A673 (cell line): ENCODE data around the gene PLIN5. TPM values are rescaled to one million over a fixed set of nuclear protein-coding genes. Genes with fewer than 3 reads are reported as not detected.

Experiments used
- Bru-seq: library from RNA; stranded (reverse); fragments of 400-500 nt; gene quantifications from one replicate; lab custom pipeline; 2021; lab: Mats Ljungman, UMichigan
- BruChase-seq, 2 experiments: library from RNA; stranded (reverse); fragments of 400-500 nt; gene quantifications; one replicate each; lab custom pipeline; 2021; lab: Mats Ljungman, UMichigan
- BruUV-seq: library from RNA; stranded (reverse); fragments of 400-500 nt; replicated peaks from 2 replicates; lab custom pipeline; 2021; lab: Mats Ljungman, UMichigan
- CTCF ChIA-PET: fragments of 300-600 bp; sonication (Branson Sonifier 250); formaldehyde crosslinking; loops from one replicate; lab custom pipeline; 2022; ENCODE audit warnings: antibody characterized with exemption; lab: Charles Lee
- POLR2A ChIA-PET: fragments of 300-600 bp; sonication (Branson Sonifier 250); formaldehyde crosslinking; loops from one replicate; lab custom pipeline; 2022; ENCODE audit warnings: antibody characterized with exemption; ENCODE audit not compliant: low non-redundant PET; lab: Charles Lee
- DNase-seq: peaks from one replicate; pipeline ENCODE4 v3.0.0-alpha.2; 2015; ENCODE audit warnings: low spot score
- H3K27ac ChIP-seq: fragments of 200-600 bp; sonication (generic); 2 replicates; pipeline ENCODE4 v1.5.1; 2016; ENCODE audit warnings: mixed run types, low read depth, mild to moderate bottlenecking, mixed read lengths, antibody characterized with exemption, low read length; ENCODE audit not compliant: poor library complexity, severe bottlenecking
- H3K27me3 ChIP-seq: fragments of 200-600 bp; sonication (generic); replicated peaks from 2 replicates; pipeline ENCODE4 v1.6.1; 2017; ENCODE audit warnings: mixed run types, low read depth, mild to moderate bottlenecking, mixed read lengths, antibody characterized with exemption, low read length; ENCODE audit not compliant: insufficient read depth, poor library complexity
- H3K36me3 ChIP-seq: fragments of 200-600 bp; sonication (generic); 2 replicates; pipeline ENCODE4 v1.6.1; 2016; ENCODE audit warnings: mixed run types, mild to moderate bottlenecking, mixed read lengths, antibody characterized with exemption, low read length; ENCODE audit not compliant: insufficient read depth, poor library complexity, severe bottlenecking
- H3K4me1 ChIP-seq: fragments of 200-600 bp; sonication (generic); 2 replicates; pipeline ENCODE4 v1.6.1; 2017; ENCODE audit warnings: mixed run types, mild to moderate bottlenecking, mixed read lengths, antibody characterized with exemption, low read length; ENCODE audit not compliant: insufficient read depth, poor library complexity, severe bottlenecking
- H3K4me3 ChIP-seq: fragments of 200-600 bp; sonication (generic); 2 replicates; pipeline ENCODE4 v1.5.1; 2016; ENCODE audit warnings: low read depth, mixed run types, mild to moderate bottlenecking, mixed read lengths, low read length; ENCODE audit not compliant: poor library complexity, severe bottlenecking
- H3K9me3 ChIP-seq: fragments of 200-600 bp; sonication (generic); 2 replicates; pipeline ENCODE4 v1.6.1; 2016; ENCODE audit warnings: mixed run types, low read depth, mild to moderate bottlenecking, mixed read lengths, antibody characterized with exemption, low read length; ENCODE audit not compliant: poor library complexity, severe bottlenecking
- CTCF ChIP-seq: fragments of 300-800, 200-600 bp; sonication (generic); conservative IDR thresholded peaks from 2 replicates; pipeline ENCODE4 v1.5.1; 2017; ENCODE audit warnings: low read depth, mild to moderate bottlenecking, antibody characterized with exemption, low read length, moderate library complexity, mixed read lengths
- EZH2 ChIP-seq: fragments of 200-600 bp; sonication (generic); IDR thresholded peaks from 2 replicates; pipeline ENCODE4 v1.6.1; 2017; ENCODE audit warnings: borderline replicate concordance, low read depth, mild to moderate bottlenecking, mixed read lengths, antibody characterized with exemption, low read length; ENCODE audit not compliant: poor library complexity, severe bottlenecking
- intact Hi-C: fragments of 100-400 bp; cut with micrococcal nuclease; formaldehyde crosslinking; loops from one replicate; pipeline ENCODE4 v1.10.0; 2022; ENCODE audit not compliant: unreplicated experiment
- long read RNA-seq: library from polyadenylated mRNA; stranded (forward); transcript quantifications from one replicate; pipeline ENCODE4 v2.0.0, GENCODE V29; 2022
- total RNA-seq: library from RNA; stranded (reverse); gene quantifications from 2 replicates; pipeline ENCODE4 v1.2.3, GENCODE V29; 2021

PLIN5 gene
- total RNA-seq, result 3.0 and 6.8 TPM in 2 replicates
- percentile 37 among the genes with signal in this experiment for Bru-seq, nascent RNA
- BruChase-seq, experiment 1, labeled RNA remaining after a 2-hour chase, result percentile 47 among the genes with signal in this experiment
- percentile 55 among the genes with signal in this experiment for BruChase-seq, experiment 2, labeled RNA remaining after a 6-hour chase
- long read RNA-seq, partial matches to known transcripts, result 1 of 3 reads
- long read RNA-seq, other reads (novel, unspliced or antisense), result 2 of 3 reads

- TF ChIP-seq CTCF, result no peak
- TF ChIP-seq EZH2, result no peak
- peak; percentile 92 for DNase-seq
- Histone ChIP-seq H3K4me1 (peaks cover 16% of the 10 kb centered on the region), H3K36me3 (no peaks in the 10 kb centered on the region), H3K27me3 (no peaks in the 10 kb centered on the region), H3K27ac (peak within 1 kb of the TSS; percentile 72), H3K9me3 (no peaks in the 10 kb centered on the region), H3K4me3 (peak within 1 kb of the TSS; percentile 45)
- intact Hi-C loops, result no loop called here
- no TSS peak for BruUV-seq
- ChIA-PET CTCF (interaction anchor here (0.6 to 1.0 kb wide), 3 partner anchors 10 to 288 kb away, joined by 3 to 4 read pairs (median 3); partner anchors contain the start of gene YJU2), POLR2A (interaction anchor here (0.6 to 0.7 kb wide), 7 partner anchors 8 to 434 kb away, joined by 3 to 6 read pairs (median 4); partner anchors contain the start of genes HDGFL2, KDM4B and SHD)
These were observed at the start of gene PLIN5 for GRCh38 chr19:4534836-4535658. PLIN5 (minus strand) TSS chr19:4535224; CDS start chr19:4534074, 1,150 bp downstream.

GRCh38 chr19:4583961-4584669 is 49.1 kb upstream of the PLIN5 start:
- TF ChIP-seq EZH2, result no peak
- TF ChIP-seq CTCF, result no peak
- ChIA-PET POLR2A (no interaction called here), CTCF (no interaction called here)
- no peak for DNase-seq
- no TSS peak for BruUV-seq
- H3K36me3 ChIP-seq, result no peaks in the 10 kb centered on the region
- H3K4me1 ChIP-seq, result peaks cover 39% of the 10 kb centered on the region
- peak overlapping the region; percentile 74 for H3K4me3 ChIP-seq
- intact Hi-C loops, result no loop called here
- H3K9me3 ChIP-seq, result no peaks in the 10 kb centered on the region
- H3K27ac ChIP-seq, result no peak overlapping the region
- peaks cover 9% of the 10 kb centered on the region for H3K27me3 ChIP-seq
